GM18505 (cell line): ENCODE results near the gene HES7.

Experiments used
- ATAC-seq: cut with Tn5 transposase; IDR thresholded peaks from one replicate; pipeline ENCODE4 v1.9.1; 2021; ENCODE audit not compliant: unreplicated experiment
- POLR2A ChIP-seq: IDR thresholded peaks from 4 replicates; pipeline ENCODE4 v1.6.1; 2011; ENCODE audit warnings: borderline replicate concordance; ENCODE audit not compliant: insufficient read depth, insufficient read length; ENCODE audit errors: extremely low read depth

Gene HES7

DNA sequence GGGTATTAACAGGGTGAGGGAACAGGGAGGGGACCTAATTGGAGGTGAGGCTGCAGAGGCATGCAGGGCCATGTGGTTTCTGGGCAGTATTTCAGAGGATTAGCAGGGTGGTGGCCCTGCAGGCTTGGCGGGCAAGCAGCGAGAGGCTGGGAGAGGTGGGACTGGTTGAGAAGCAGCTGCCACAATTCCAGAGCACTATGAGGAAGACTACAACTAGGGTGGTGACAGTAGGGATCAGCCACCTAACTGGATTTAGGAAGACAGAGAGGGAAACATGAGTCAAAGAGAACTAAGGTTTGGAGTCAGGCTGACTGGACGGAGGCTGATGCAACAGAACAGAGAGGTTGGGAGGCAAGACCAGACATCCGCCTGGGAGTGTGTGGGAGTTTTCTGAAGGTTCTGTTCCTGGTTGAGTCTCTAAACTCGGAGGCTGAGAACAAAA lies 17.9 kb downstream of the HES7 start:
- no peak for TF ChIP-seq POLR2A
- ATAC-seq, result no peak

GRCh38 chr17:8104911-8105310 lies 19.0 kb downstream of the HES7 start:
- ATAC-seq, result no peak
- no peak for TF ChIP-seq POLR2A

- no peak for ATAC-seq
- no peak for TF ChIP-seq POLR2A
Observed at GRCh38 chr17:8103549-8103948, 20.4 kb downstream of the HES7 start.

DNA sequence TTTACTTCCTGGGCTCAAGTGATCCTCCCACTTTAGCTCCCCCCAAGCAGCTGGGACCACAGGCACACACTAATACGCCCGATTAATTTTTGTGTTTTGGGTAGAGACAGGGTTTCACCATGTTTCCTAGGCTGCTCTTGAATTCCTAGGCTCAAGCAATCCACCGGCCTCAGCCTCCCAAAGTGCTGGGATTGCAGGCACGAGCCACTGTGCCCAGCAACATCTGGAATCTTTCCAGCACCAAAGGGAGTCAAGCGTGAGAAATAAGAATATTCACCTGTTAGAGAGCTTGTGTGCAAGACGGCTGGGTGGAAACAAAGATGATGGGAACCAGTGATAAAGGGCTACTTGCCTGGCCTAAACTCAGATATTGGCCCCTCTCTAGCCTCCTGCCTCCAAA lies 22.2 kb downstream of the HES7 start:
- no peak for TF ChIP-seq POLR2A
- no peak for ATAC-seq

DNA sequence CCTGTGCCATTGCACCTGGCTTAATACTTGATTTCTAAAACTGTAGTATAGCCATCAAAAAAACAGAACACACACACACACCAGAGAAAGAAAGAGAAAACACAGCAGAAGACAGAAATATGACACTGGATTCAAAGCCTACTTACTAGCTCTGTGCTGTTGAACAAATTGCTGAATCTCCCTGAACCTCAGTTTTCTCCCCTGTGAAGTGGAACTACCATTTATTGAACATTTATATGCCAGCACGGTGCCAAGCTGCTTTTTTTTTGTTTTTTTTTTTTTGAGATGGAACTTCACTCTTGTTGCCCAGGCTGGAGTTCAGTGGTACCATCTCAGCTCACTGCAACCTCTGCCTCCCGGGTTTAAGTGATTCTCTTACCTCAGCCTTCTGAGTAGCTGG lies 23.1 kb downstream of the HES7 start:
- TF ChIP-seq POLR2A, result no peak
- no peak for ATAC-seq

DNA sequence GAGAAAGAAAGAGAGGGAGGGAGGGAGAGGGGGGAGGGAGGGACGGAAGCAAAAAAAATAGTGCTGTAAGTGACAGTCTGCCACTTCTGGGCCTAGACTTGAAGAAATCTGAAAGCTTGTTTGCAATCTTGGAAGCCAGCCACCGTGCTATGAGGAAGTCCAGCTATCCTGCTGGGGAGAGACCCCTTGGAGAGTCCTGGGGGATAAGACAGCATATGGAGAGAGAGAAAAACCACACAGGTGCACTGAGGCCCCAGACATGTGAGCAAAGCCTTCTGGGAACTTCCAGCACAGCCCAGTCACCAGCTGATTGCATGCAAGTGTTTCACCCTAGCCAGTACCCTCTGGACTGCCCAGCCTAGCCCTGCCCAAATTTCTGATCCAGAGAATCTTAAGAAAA lies 23.8 kb downstream of the HES7 start:
- no peak for ATAC-seq
- TF ChIP-seq POLR2A, result no peak

- TF ChIP-seq POLR2A, result no peak
- ATAC-seq, result no peak
Observed at GRCh38 chr17:8096541-8096940, 27.4 kb downstream of the HES7 start.

DNA sequence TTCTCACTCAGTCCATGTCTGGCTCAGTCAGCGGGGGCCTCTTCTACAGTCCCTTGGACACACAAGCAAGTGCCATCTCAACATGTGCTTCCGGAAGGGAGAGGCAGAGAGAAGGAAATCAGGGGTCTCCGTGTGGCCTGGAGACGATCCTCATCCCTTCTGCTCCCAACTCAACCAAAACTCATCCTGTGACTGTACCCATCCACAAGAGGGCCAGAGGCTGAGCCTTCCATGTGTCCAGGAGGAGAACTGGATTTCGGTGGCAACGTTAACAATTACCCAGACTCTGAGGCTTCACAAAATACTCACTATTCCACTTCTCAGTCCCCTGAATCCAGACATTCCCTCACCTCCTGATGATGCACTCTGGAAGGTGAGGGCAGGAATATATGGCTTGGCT lies 28.5 kb downstream of the HES7 start:
- no peak for TF ChIP-seq POLR2A
- ATAC-seq, result no peak

DNA sequence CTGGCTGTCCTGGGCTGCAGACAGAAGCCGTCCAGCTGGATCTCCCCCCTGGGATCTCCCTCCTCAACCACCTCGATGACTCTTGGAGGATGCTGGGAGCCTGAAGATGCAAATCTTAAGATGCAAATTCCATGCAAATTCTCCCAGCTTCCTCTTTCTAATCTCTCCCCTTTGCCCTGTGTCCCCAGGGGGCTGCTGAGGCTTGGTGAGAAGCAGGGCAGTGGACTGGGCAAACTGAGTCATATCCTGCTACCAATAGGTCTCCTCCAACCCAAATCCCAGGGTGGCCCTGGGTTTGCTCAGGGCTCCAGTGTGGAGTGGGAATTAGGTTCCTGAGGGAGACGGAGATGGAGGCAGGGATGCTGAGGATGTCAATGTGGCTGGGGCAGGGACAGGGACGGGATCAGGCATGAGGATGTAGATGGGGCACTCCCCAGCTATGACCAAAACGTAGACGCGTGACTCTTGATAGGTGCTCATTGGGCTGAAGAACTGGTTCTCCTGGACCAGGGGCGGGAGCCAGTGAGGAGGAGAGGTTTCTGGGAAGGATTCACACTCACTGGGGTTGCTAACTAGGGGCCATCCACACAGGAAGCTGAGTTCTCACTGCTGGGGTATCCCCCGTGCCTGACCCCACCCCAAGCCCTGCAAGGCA lies 32.7 kb downstream of the HES7 start:
- no peak for ATAC-seq
- peak; percentile 21 for TF ChIP-seq POLR2A

DNA sequence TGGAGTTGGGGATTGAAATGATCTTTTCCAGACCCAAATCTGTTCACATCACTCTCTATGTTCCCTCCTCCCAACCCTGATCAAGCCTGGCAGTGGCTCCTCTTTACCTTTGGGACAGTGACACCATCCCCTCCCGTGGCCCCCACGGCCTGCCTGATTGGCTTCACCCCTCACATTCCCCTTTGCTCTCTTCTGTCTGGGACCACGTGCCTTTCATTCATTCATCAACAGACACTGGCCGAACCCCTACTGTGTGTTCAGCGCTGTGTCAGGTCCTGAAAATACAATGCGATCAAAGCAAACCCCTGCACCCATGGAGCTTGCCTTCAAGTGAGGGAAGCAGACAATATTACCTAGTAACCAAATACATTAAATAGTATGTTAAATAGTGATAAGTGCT lies 34.2 kb downstream of the HES7 start:
- no peak for ATAC-seq
- TF ChIP-seq POLR2A, result no peak

DNA sequence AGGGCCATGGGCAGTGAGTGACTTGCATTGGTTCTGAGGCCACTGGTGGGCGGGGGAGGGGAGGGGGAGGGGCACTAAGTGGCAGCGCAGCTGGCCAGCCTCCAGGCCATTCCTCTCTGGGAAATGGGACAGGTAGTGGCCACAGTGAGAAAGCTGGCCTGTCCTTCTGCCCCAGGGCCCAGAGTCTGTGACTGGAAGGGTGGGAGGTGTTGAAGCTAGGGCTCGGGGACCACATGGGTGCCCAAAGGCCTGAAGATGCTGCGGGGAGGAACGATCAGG lies 36.0 kb downstream of the HES7 start:
- ATAC-seq, result no peak

DNA sequence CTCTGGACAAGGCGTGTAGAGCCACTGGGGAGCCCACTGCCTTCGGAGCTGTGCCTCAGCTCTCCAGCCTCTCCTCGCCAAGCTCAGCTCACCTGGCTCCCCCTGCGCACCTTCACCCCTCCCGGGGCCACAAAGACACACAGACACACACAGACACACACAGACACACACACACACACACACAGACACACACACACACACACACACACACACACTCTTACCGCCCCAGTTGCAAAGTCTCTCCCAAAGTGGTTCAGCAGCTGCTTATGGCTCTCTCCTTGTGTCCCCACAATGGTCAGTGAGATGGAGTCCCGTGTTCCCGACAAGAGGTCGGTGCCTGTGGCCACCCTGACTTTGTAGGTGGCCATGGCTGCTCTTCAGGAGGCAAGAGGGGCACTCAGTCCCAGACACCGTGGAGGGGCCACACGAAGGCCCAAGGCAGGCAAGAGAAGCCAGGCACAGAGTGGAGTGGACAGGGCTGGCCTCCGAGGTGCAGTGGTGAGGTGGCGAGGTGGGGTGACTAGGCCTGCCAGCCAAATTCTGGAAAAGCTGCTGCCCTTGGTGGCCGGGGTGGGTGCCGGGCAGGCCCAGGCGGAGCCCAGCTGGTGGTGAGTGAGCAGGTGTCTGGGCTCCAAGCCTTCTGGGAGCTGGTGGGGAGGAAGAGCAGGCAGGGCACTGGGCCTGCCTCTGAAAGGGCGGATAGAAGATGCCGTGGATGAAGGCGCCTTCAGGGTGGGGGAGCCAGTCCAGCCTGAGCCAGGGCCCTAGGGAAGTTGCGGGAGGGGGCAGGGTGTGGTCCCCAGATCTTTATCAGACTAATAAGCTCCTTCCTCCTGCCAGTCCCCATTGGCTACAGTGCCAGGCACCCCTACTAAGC lies 36.6 kb downstream of the HES7 start, which contains the start of gene ALOX12B:
Gene ALOX12B, minus strand, starts transcription at position 642 of the 877 bp plus-strand sequence. Its CDS starts 274 bp downstream, at position 368.
- no peak for ATAC-seq
- no peak for TF ChIP-seq POLR2A

More for the DNA sequence above, 36.0 kb downstream of the HES7 start:
- no peak for TF ChIP-seq POLR2A

- TF ChIP-seq POLR2A, result no peak
- ATAC-seq, result no peak
Observed at GRCh38 chr17:8084250-8084649, 39.7 kb downstream of the HES7 start.

GRCh38 chr17:8082292-8082691 lies 41.6 kb downstream of the HES7 start:
- TF ChIP-seq POLR2A, result no peak
- ATAC-seq, result no peak
